Esophagus muscularis mucosa (tissue), 3 donors: ENCODE results near the gene CDH4.

Experiments
- CTCF ChIP-seq, 3 experiments: fragments of 200-600 bp in 2 of 3; fragments of 450-650 bp in 1 of 3; sonication (generic) in 2 of 3; IDR thresholded peaks; one replicate each; pipeline ENCODE4 v1.5.1; 2017 to 2019; ENCODE audit warnings: antibody characterized with exemption in 3 of 3, mild to moderate bottlenecking in 2 of 3, moderate library complexity in 1 of 3
- POLR2A ChIP-seq: fragments of 450-650 bp; IDR thresholded peaks from one replicate; pipeline ENCODE4 v1.6.1; 2017; ENCODE audit warnings: antibody characterized with exemption, moderate library complexity, mild to moderate bottlenecking, low read depth

- TF ChIP-seq CTCF (IDR thresholded peaks at IDR 0.05) (no peak), POLR2A (no peak)
These were observed 45.4 kb downstream of the CDH4 start for GRCh38 chr20:61297491-61297890.
